ENCODE results near the gene IFT22.

IFT22 gene

DNA sequence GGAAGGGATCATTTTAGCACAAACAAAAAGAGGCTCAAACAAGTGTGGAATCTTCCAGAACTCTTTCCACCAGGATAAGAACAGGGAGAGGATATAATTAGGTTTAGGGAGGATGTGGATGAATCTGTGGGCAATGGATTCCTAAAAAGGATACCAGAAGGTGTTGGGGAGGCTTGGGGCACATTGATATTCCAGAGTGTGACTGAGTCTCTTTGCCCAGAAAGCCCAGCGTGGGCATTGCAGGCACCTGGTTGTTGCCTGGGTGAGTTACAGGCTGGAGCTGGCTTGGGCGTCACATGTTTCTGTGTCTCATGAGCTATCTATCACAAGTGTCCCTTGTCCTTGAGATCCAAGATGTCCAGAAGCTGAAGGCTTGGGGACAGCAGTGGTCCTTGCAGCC lies 44.3 kb upstream of the IFT22 start:
- TF ChIP-seq, protein P1, sequence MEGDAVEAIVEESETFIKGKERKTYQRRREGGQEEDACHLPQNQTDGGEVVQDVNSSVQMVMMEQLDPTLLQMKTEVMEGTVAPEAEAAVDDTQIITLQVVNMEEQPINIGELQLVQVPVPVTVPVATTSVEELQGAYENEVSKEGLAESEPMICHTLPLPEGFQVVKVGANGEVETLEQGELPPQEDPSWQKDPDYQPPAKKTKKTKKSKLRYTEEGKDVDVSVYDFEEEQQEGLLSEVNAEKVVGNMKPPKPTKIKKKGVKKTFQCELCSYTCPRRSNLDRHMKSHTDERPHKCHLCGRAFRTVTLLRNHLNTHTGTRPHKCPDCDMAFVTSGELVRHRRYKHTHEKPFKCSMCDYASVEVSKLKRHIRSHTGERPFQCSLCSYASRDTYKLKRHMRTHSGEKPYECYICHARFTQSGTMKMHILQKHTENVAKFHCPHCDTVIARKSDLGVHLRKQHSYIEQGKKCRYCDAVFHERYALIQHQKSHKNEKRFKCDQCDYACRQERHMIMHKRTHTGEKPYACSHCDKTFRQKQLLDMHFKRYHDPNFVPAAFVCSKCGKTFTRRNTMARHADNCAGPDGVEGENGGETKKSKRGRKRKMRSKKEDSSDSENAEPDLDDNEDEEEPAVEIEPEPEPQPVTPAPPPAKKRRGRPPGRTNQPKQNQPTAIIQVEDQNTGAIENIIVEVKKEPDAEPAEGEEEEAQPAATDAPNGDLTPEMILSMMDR (IDR thresholded peaks at IDR 0.05): no peak
- H3K4me3 ChIP-seq (ENCODE audit: low read depth, low read length): no peak overlapping the region
- H3K79me2 ChIP-seq: peaks cover 16% of the 10 kb centered on the region
- H3K9ac ChIP-seq: no peak overlapping the region
- no peak overlapping the region for H3K27ac ChIP-seq
- H3K36me3 ChIP-seq (ENCODE audit: control insufficient read depth, insufficient read depth, low read length): no peaks in the 10 kb centered on the region
- H3K4me2 ChIP-seq (ENCODE audit: low read length): no peak overlapping the region
- no peaks in the 10 kb centered on the region for H3K9me3 ChIP-seq (ENCODE audit: control insufficient read depth, low read length)
- H3K4me1 ChIP-seq: peaks cover 9% of the 10 kb centered on the region
- H2AFZ ChIP-seq: no peak overlapping the region
- no peaks in the 10 kb centered on the region for H3K27me3 ChIP-seq (ENCODE audit: control insufficient read depth, insufficient read depth, low read length)

DNA sequence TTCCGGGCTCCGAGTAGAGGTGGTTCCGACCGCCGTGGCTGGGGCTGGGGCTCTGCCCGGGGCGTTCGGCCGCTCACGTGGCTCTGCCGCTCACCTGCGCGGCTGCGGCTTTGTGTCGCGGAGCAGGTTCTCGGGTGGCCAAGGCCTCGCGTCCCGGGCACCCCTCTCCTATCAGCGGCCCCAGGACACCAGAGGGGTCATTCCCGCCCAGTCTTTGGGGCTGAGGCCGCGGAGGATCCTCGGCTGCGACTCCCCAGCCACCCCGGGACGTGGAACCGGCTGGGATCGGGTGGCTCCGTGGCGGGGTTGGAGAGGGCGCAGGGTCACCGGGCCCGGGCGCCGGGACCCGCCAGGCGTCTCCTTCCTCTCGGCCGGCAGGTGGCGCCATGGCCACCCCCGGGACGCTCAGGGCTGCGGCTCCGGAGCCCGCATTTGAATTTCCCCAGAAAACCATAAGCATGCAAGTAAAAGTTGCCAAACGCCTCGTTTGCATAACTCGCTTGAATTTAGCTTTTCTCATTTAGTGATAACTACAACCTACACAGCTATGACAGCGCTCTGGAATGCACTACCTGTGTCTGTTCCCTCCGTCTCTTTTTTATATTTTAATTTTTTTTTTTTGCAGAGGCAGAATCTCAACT lies 42.2 kb upstream of the IFT22 start:
- H3K9me3 ChIP-seq (ENCODE audit: control insufficient read depth, low read length): no peaks in the 10 kb centered on the region
- H3K4me3 ChIP-seq (ENCODE audit: low read depth, low read length): peak overlapping the region; percentile 69
- TF ChIP-seq, protein P1 (IDR thresholded peaks at IDR 0.05): peak; percentile 97
- H2AFZ ChIP-seq: peak overlapping the region; percentile 100
- H3K4me1 ChIP-seq: peaks cover 9% of the 10 kb centered on the region
- peak overlapping the region; percentile 87 for H3K9ac ChIP-seq
- H3K27ac ChIP-seq: peak overlapping the region; percentile 96
- peaks cover 12% of the 10 kb centered on the region for H3K79me2 ChIP-seq
- no peaks in the 10 kb centered on the region for H3K36me3 ChIP-seq (ENCODE audit: control insufficient read depth, insufficient read depth, low read length)
- no peaks in the 10 kb centered on the region for H3K27me3 ChIP-seq (ENCODE audit: control insufficient read depth, insufficient read depth, low read length)
- peak overlapping the region; percentile 89 for H3K4me2 ChIP-seq (ENCODE audit: low read length)

DNA sequence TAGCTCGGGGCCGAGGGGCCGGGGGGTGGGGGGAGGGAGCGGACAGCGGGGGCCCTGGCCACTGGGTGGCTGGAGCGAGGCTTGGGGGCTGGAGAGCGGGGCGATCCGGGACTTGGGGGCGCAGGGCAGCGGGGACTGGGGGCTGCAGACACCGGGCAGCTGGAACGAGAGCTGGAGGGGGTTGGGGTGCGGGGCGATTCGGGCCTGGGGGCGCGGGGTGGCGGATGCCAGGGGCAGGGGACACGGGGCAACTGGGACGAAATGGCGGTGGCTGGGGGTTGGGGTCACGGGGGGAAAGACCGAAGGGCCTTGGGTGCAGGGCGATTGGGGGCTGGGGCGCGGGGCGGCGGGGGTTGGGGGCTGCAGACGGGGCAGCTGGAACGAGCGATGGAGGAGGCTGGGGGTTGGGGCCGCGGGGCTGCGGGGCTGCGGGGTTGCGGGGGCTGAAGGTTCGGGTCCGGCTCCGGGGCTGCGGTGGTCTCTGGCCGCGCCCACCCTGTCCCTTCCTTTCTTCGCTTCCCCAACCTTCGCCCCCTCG lies 41.7 kb upstream of the IFT22 start:
- Histone ChIP-seq H3K27ac (peak overlapping the region; percentile 96), H3K79me2 (peaks cover 12% of the 10 kb centered on the region), H3K9me3 (ENCODE audit: control insufficient read depth, low read length) (no peaks in the 10 kb centered on the region), H3K36me3 (ENCODE audit: control insufficient read depth, insufficient read depth, low read length) (no peaks in the 10 kb centered on the region), H3K9ac (peak overlapping the region; percentile 87), H3K4me3 (ENCODE audit: low read depth, low read length) (peak overlapping the region; percentile 72), H3K4me1 (peaks cover 9% of the 10 kb centered on the region), H3K4me2 (ENCODE audit: low read length) (peak overlapping the region; percentile 91), H2AFZ (peak overlapping the region; percentile 100), H3K27me3 (ENCODE audit: control insufficient read depth, insufficient read depth, low read length) (no peaks in the 10 kb centered on the region)
- TF ChIP-seq, protein P1 (IDR thresholded peaks at IDR 0.05): no peak

DNA sequence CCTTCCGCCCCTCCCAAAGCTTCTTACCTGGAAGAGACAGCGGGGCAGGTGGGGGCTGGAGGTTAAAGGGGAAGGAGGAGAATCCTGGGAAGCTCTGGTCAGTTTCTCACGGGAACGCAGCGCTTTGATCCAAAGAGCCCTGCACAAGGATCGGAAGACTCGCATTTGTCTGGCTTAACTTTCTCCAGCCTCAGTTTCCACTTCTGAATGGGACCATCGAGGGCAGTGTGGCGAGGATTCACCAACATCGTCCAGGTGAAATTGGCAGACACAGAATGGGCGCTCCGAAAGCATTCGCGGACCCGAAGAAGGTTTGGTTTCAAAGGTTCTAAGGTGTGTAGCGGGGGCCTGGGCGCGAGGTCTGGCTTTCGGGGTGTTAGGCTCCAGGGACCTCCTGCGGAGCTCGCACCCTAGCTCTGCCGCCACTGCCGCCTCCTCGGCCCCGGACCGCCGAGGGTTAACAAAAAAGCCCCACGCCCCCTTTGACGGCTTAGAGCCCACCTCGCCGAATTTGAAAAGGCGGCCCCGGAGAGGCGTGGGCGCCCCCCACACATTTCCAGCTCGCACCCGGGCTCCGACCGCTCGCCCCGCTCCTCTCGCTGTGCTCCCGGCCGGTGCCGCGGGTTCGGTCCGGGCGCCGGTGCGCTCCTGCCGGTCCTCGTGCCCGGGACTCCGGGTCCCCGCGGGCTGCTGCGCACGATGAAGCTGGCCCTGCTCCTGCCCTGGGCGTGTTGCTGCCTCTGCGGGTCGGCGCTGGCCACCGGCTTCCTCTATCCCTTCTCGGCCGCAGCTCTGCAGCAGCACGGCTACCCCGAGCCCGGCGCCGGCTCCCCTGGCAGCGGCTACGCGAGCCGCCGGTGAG lies 41.0 kb upstream of the IFT22 start, which contains the start of gene COL26A1:
Gene COL26A1, plus strand, starts transcription at position 542 of the 862 bp plus-strand sequence. Its CDS starts 158 bp downstream, at position 700.
- H3K79me2 ChIP-seq: peaks cover 12% of the 10 kb centered on the region
- H3K9me3 ChIP-seq (ENCODE audit: control insufficient read depth, low read length): no peaks in the 10 kb centered on the region
- peak within 1 kb of the TSS; percentile 72 for H3K4me3 ChIP-seq (ENCODE audit: low read depth, low read length)
- no peaks in the 10 kb centered on the region for H3K27me3 ChIP-seq (ENCODE audit: control insufficient read depth, insufficient read depth, low read length)
- H3K27ac ChIP-seq: peak within 1 kb of the TSS; percentile 96
- peaks cover 9% of the 10 kb centered on the region for H3K4me1 ChIP-seq
- peak within 1 kb of the TSS; percentile 100 for H2AFZ ChIP-seq
- TF ChIP-seq, protein P1 (IDR thresholded peaks at IDR 0.05): no peak
- no peaks in the 10 kb centered on the region for H3K36me3 ChIP-seq (ENCODE audit: control insufficient read depth, insufficient read depth, low read length)
- H3K9ac ChIP-seq: peak within 1 kb of the TSS; percentile 87
- H3K4me2 ChIP-seq (ENCODE audit: low read length): peak within 1 kb of the TSS; percentile 91

Data from parathyroid adenoma (tissue), 2 donors.